Prostate gland (tissue), 2 donors: Measurements from ENCODE around the gene PLEKHM3.

Experiments used
- POLR2A ChIP-seq: fragments of 450-650 bp; IDR thresholded peaks from one replicate; pipeline ENCODE4 v1.6.1; 2016; ENCODE audit warnings: antibody characterized with exemption, mild to moderate bottlenecking
- POLR2AphosphoS5 ChIP-seq: sonication (generic); formaldehyde crosslinking; IDR thresholded peaks from one replicate; pipeline ENCODE4 v1.6.1; 2017; ENCODE audit warnings: antibody characterized with exemption
- TF ChIP-seq, protein P1 (sequence below), 4 experiments: fragments of 200-600 bp in 2 of 4; fragments of 450-650 bp in 2 of 4; sonication (generic) in 2 of 4; IDR thresholded peaks; 1 replicate in 3 of 4; 2 replicates in 1 of 4; pipeline ENCODE4 v1.5.1; 2016 to 2019; ENCODE audit warnings: antibody characterized with exemption in 4 of 4, mild to moderate bottlenecking in 2 of 4, moderate library complexity in 2 of 4

DNA sequence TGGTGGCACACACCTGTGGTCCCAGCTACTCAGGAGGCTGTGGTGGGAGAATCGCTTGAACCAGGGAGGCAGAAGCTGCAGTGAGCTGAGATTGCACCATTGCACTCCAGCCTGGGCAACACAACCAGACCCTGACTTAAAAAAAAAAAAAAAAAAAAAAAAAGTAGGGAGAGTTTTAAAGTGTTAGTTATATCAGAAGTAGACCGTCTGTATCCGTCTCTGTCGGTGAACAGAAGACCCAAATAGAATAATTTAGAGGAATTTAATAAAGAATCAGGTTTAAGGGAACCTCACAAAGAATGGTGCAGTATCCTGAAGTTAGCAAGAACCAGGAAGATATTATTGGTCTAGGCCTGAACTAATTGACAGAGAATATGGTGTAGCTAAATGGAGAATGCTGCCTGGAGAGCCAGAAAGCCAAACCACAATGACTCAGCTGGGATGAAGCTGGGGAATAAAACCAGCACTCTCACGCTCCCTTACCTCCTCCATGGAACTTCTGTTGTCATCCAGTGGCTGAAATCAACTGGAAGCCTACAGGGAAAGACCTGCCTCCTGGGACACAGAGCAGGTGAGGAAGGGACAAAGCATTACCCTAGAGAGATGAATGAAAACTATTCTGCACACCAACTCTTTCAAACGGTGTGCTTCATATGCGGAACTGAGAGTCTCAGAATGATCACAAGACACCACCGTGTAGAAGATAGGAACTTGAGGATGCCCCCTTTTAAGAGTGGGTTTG, 39.1 kb upstream of the PLEKHM3 start:
- no peak for TF ChIP-seq POLR2A
- TF ChIP-seq, protein P1, sequence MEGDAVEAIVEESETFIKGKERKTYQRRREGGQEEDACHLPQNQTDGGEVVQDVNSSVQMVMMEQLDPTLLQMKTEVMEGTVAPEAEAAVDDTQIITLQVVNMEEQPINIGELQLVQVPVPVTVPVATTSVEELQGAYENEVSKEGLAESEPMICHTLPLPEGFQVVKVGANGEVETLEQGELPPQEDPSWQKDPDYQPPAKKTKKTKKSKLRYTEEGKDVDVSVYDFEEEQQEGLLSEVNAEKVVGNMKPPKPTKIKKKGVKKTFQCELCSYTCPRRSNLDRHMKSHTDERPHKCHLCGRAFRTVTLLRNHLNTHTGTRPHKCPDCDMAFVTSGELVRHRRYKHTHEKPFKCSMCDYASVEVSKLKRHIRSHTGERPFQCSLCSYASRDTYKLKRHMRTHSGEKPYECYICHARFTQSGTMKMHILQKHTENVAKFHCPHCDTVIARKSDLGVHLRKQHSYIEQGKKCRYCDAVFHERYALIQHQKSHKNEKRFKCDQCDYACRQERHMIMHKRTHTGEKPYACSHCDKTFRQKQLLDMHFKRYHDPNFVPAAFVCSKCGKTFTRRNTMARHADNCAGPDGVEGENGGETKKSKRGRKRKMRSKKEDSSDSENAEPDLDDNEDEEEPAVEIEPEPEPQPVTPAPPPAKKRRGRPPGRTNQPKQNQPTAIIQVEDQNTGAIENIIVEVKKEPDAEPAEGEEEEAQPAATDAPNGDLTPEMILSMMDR (IDR thresholded peaks at IDR 0.05) = no peak
- no peak for TF ChIP-seq POLR2AphosphoS5
